ENCODE measurements around the gene TNRC18. TPM values are rescaled to one million over a fixed set of nuclear protein-coding genes. Genes with fewer than 3 reads are reported as not detected.

The TNRC18 gene
- polyA plus RNA-seq, 3 donors = 0.64 to 49.9 (median 0.70) TPM

DNA sequence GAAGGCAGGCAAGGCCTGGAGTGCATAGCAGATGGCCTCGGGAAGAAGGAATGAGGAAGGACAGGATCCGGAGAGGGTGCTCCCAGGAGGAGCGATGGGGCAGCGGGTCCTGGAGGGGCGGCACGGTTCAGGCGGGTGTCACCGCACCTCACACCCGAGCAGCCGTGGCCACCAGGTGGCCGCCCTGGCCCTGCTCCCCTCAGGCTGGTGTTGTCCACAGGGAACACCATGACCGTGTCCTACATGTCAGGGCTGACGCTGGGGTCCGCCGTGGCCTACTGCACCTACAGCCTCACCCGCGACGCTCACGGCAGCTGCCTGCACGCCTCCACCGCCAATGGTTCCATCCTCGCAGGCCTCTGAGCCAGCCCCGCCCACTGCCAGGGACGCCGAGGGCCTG is 121.1 kb downstream of the TNRC18 start:
- intact Hi-C loops (cut with micrococcal nuclease) = no loop called here
- DNase-seq = no peak
- peaks cover 10 to 24% (median 21%) of the 10 kb centered on the region in 3 donors for H3K27me3 Mint-ChIP-seq (ENCODE audit: low read depth in 3 of 3)
- peaks cover 0 to 2% of the 10 kb centered on the region in 2 donors for H3K27me3 ChIP-seq (ENCODE audit: control insufficient read depth in 2 of 2, insufficient read depth in 2 of 2, low read length in 2 of 2)
- H3K79me2 ChIP-seq (ENCODE audit: insufficient read depth, low read length) = no peaks in the 10 kb centered on the region
- 80% methylated on average over 25 of the region's 25 CpGs for WGBS (ENCODE audit: insufficient coverage)
- H3K4me2 ChIP-seq (replicated peaks; ENCODE audit: extremely low read depth, low read length, poor library complexity, severe bottlenecking) = no peak overlapping the region
- H4K20me1 ChIP-seq (ENCODE audit: insufficient read depth, low read length) = peaks cover 3% of the 10 kb centered on the region
- peaks cover 4 to 15% of the 10 kb centered on the region in 2 donors for H3K36me3 Mint-ChIP-seq
- H3K9me3 Mint-ChIP-seq = peaks cover 0 to 2% (median 0%) of the 10 kb centered on the region in 7 donors
- no peaks in the 10 kb centered on the region for H3K4me1 Mint-ChIP-seq
- no peaks in the 10 kb centered on the region for H3K9me3 ChIP-seq (replicated peaks in 1 of 2; ENCODE audit: control insufficient read depth in 1 of 2, insufficient read depth in 1 of 2, low read length in 2 of 2)
- H2AFZ ChIP-seq (ENCODE audit: insufficient read depth, low read depth, low read length, poor library complexity, severe bottlenecking) = no peak overlapping the region
- peaks cover 2 to 4% of the 10 kb centered on the region in 2 donors for H3K36me3 ChIP-seq (replicated peaks in 1 of 2; ENCODE audit: control insufficient read depth in 1 of 2, insufficient read depth in 2 of 2, low read length in 2 of 2)
- H3K4me3 ChIP-seq (replicated peaks in 1 of 3; ENCODE audit: low read depth in 2 of 3, low read length in 3 of 3) = no peak overlapping the region
- H3K4me3 Mint-ChIP-seq = no peak overlapping the region
- no peaks in the 10 kb centered on the region for H3K4me1 ChIP-seq (ENCODE audit: control insufficient read depth in 1 of 2, insufficient read depth in 2 of 2, low read length in 2 of 2)
- H3K9ac ChIP-seq (ENCODE audit: insufficient read depth, low read length, poor library complexity, severe bottlenecking) = no peak overlapping the region
- TF ChIP-seq, protein P1, sequence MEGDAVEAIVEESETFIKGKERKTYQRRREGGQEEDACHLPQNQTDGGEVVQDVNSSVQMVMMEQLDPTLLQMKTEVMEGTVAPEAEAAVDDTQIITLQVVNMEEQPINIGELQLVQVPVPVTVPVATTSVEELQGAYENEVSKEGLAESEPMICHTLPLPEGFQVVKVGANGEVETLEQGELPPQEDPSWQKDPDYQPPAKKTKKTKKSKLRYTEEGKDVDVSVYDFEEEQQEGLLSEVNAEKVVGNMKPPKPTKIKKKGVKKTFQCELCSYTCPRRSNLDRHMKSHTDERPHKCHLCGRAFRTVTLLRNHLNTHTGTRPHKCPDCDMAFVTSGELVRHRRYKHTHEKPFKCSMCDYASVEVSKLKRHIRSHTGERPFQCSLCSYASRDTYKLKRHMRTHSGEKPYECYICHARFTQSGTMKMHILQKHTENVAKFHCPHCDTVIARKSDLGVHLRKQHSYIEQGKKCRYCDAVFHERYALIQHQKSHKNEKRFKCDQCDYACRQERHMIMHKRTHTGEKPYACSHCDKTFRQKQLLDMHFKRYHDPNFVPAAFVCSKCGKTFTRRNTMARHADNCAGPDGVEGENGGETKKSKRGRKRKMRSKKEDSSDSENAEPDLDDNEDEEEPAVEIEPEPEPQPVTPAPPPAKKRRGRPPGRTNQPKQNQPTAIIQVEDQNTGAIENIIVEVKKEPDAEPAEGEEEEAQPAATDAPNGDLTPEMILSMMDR (IDR thresholded peaks at IDR 0.05) = no peak
- no peak overlapping the region for H3K27ac Mint-ChIP-seq
- no peak overlapping the region for H3K27ac ChIP-seq (ENCODE audit: low read depth in 1 of 2, low read length in 2 of 2)

DNA sequence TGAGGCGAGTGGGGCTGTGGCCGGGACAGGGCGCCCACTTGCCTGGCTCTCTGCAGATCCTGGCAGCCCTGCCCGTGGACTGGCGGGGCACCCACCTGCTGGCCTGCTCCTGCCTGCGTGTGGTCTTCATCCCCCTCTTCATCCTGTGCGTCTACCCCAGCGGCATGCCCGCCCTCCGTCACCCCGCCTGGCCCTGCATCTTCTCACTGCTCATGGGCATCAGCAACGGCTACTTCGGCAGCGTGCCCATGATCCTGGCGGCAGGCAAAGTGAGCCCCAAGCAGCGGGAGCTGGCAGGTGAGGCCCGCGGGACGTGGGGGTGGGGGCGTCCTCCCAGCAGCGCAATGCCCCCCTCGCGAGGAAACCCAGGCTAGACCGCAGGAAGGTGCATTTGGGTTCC is 123.3 kb downstream of the TNRC18 start:
- Histone ChIP-seq H3K4me3 (replicated peaks in 1 of 3; ENCODE audit: low read depth in 2 of 3, low read length in 3 of 3) (no peak overlapping the region), H3K79me2 (ENCODE audit: insufficient read depth, low read length) (no peaks in the 10 kb centered on the region), H3K4me2 (replicated peaks; ENCODE audit: extremely low read depth, low read length, poor library complexity, severe bottlenecking) (no peak overlapping the region), H3K27me3 (ENCODE audit: control insufficient read depth in 2 of 2, insufficient read depth in 2 of 2, low read length in 2 of 2) (peaks cover 2 to 20% of the 10 kb centered on the region in 2 donors), H3K9me3 (replicated peaks in 1 of 2; ENCODE audit: control insufficient read depth in 1 of 2, insufficient read depth in 1 of 2, low read length in 2 of 2) (peaks cover 2 to 4% of the 10 kb centered on the region in 2 donors), H3K27ac (ENCODE audit: low read depth in 1 of 2, low read length in 2 of 2) (no peak overlapping the region), H2AFZ (ENCODE audit: insufficient read depth, low read depth, low read length, poor library complexity, severe bottlenecking) (no peak overlapping the region), H3K9ac (ENCODE audit: insufficient read depth, low read length, poor library complexity, severe bottlenecking) (no peak overlapping the region), H3K36me3 (replicated peaks in 1 of 2; ENCODE audit: control insufficient read depth in 1 of 2, insufficient read depth in 2 of 2, low read length in 2 of 2) (no peaks in the 10 kb centered on the region), H3K4me1 (ENCODE audit: control insufficient read depth in 1 of 2, insufficient read depth in 2 of 2, low read length in 2 of 2) (peaks cover 9 to 13% of the 10 kb centered on the region in 2 donors), H4K20me1 (ENCODE audit: insufficient read depth, low read length) (no peaks in the 10 kb centered on the region)
- H3K9me3 Mint-ChIP-seq = peaks cover 0 to 10% (median 3%) of the 10 kb centered on the region in 7 donors
- intact Hi-C loops (cut with micrococcal nuclease) = no loop called here
- DNase-seq = no peak
- H3K4me3 Mint-ChIP-seq = no peak overlapping the region
- H3K36me3 Mint-ChIP-seq = peaks cover 0 to 2% of the 10 kb centered on the region in 2 donors
- H3K27ac Mint-ChIP-seq = no peak overlapping the region
- TF ChIP-seq, protein P1 (IDR thresholded peaks at IDR 0.05) = no peak
- peaks cover 28 to 45% (median 42%) of the 10 kb centered on the region in 3 donors for H3K27me3 Mint-ChIP-seq (ENCODE audit: low read depth in 3 of 3)
- H3K4me1 Mint-ChIP-seq = peaks cover 11% of the 10 kb centered on the region
- 91% methylated on average over 22 of the region's 24 CpGs for WGBS (ENCODE audit: insufficient coverage)

Measured in CD14-positive monocyte (primary cell).